Measurements from ENCODE around the gene CCDC201.

DNA sequence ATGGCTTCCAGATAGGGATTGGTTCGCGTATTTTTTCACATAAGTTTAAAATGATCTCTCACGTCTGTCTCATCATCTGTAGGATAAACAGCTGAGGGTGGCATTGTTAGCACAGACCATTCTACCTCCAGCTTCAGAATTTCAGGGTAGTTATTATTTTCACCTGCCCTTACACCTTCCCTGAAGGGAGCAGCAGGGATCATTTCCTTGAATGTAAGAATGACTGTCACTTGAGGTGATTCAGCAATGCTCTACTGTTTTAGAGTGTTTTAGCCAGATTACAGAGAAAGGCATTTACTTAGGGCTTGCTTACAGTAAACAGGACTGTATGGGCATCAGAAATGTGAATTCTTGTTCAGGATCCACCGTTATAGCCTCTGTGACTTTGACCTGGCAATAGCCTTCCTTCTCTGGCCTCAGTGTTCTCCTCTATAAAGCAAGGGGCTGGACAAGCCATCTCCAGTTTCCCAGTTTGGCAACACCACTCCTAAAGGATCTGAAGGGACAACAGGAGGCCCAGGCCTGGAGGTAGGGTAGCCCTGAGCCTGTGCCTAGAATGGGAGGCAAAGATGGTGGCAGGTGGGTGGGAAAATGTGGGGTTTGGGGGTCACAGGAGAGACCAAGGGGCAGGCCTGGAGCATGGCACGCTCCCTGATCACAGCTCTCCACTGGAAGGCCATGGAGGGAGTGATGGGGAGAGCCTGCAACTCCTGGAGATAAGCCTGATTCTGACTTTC lies 14.2 kb upstream of the CCDC201 start:
- TF ChIP-seq, protein P1, sequence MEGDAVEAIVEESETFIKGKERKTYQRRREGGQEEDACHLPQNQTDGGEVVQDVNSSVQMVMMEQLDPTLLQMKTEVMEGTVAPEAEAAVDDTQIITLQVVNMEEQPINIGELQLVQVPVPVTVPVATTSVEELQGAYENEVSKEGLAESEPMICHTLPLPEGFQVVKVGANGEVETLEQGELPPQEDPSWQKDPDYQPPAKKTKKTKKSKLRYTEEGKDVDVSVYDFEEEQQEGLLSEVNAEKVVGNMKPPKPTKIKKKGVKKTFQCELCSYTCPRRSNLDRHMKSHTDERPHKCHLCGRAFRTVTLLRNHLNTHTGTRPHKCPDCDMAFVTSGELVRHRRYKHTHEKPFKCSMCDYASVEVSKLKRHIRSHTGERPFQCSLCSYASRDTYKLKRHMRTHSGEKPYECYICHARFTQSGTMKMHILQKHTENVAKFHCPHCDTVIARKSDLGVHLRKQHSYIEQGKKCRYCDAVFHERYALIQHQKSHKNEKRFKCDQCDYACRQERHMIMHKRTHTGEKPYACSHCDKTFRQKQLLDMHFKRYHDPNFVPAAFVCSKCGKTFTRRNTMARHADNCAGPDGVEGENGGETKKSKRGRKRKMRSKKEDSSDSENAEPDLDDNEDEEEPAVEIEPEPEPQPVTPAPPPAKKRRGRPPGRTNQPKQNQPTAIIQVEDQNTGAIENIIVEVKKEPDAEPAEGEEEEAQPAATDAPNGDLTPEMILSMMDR (IDR thresholded peaks at IDR 0.05 in 8 of 11, conservative IDR thresholded peaks at IDR 0.05 in 3 of 11): no peak
- no peak for TF ChIP-seq POLR2AphosphoS5 (IDR thresholded peaks at IDR 0.05)
